DND-41 (cell line): ENCODE measurements around the gene COL23A1.

ENCODE experiments used
- ATAC-seq: fragments of 200-7000 bp; cut with Tn5 transposase; 3 replicates; pipeline ENCODE4 v1.9.1; 2021; ENCODE audit warnings: low read depth; ENCODE audit not compliant: insufficient read depth
- DNase-seq: peaks from one replicate; pipeline ENCODE4 v3.0.0-alpha.2; 2020
- H2AFZ ChIP-seq: 2 replicates; pipeline ENCODE4 v1.6.0; 2012; ENCODE audit warnings: low read depth, low read length
- H3K27ac ChIP-seq: 2 replicates; pipeline ENCODE4 v1.5.1; 2012; ENCODE audit warnings: low read length, inconsistent platforms
- H3K27me3 ChIP-seq: fragments of 200-600 bp; sonication (generic); 2 replicates; pipeline ENCODE4 v1.6.0; 2012; ENCODE audit warnings: low read length, mild to moderate bottlenecking, inconsistent platforms; ENCODE audit not compliant: insufficient read depth, poor library complexity
- H3K36me3 ChIP-seq: 2 replicates; pipeline ENCODE4 v1.5.1; 2012; ENCODE audit warnings: low read length, inconsistent platforms; ENCODE audit not compliant: insufficient read depth
- H3K4me1 ChIP-seq: 2 replicates; pipeline ENCODE4 v1.5.1; 2012; ENCODE audit warnings: mild to moderate bottlenecking, low read length; ENCODE audit not compliant: insufficient read depth
- H3K4me2 ChIP-seq: 2 replicates; pipeline ENCODE4 v1.6.0; 2012; ENCODE audit warnings: mild to moderate bottlenecking, moderate library complexity, low read length, inconsistent platforms; ENCODE audit not compliant: insufficient read depth
- H3K4me3 ChIP-seq, 2 experiments: fragments of 200-600 bp in 1 of 2; shearing (Covaris generic) in 1 of 2; 2 replicates each; pipeline ENCODE4 v1.5.1; 2012 to 2016; ENCODE audit warnings: inconsistent platforms in 2 of 2, low read length in 2 of 2, mild to moderate bottlenecking in 2 of 2, low read depth in 1 of 2, moderate library complexity in 1 of 2
- H3K79me2 ChIP-seq: 2 replicates; pipeline ENCODE4 v1.6.0; 2012; ENCODE audit warnings: low read length, inconsistent platforms; ENCODE audit not compliant: insufficient read depth
- H3K9ac ChIP-seq: 2 replicates; pipeline ENCODE4 v1.6.0; 2012; ENCODE audit warnings: low read depth, mild to moderate bottlenecking, inconsistent platforms, low read length, moderate library complexity
- H3K9me3 ChIP-seq: 2 replicates; pipeline ENCODE4 v1.5.1; 2012; ENCODE audit warnings: low read length, moderate library complexity, mild to moderate bottlenecking, inconsistent platforms; ENCODE audit not compliant: insufficient read depth, severe bottlenecking
- H4K20me1 ChIP-seq: 2 replicates; pipeline ENCODE4 v1.6.0; 2012; ENCODE audit warnings: low read length; ENCODE audit not compliant: insufficient read depth
- EZH2 ChIP-seq: IDR thresholded peaks from 3 replicates; pipeline ENCODE4 v1.6.1; 2012; ENCODE audit warnings: borderline replicate concordance, low read depth, mild to moderate bottlenecking, moderate library complexity, low read length, inconsistent platforms; ENCODE audit not compliant: severe bottlenecking
- TF ChIP-seq, protein P1 (sequence below): IDR thresholded peaks from 2 replicates; pipeline ENCODE4 v1.5.1; 2012; ENCODE audit warnings: borderline replicate concordance, low read length, moderate library complexity, mild to moderate bottlenecking; ENCODE audit not compliant: poor library complexity, severe bottlenecking; ENCODE audit errors: extremely low read depth

COL23A1 gene

DNA sequence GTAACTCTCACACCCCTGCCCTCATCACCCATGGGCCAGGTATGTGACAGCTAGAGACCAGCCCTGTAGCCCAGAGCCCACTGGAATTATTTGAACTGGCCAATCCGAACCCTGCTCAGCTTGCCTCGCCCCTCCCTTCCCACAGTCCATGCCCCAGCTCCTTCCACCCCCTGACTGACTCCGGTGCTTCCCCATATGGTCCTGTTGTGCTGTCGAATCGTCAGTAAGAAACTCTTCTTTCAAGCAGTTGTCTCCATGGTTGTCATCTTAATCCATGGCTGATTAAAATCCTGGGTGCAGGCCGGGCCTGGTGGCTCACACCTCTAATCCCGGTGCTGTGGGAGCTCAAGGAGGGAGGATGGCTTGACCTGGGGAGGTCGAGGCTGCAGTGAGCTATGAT is 118.5 kb downstream of the COL23A1 start:
- TF ChIP-seq, protein P1, sequence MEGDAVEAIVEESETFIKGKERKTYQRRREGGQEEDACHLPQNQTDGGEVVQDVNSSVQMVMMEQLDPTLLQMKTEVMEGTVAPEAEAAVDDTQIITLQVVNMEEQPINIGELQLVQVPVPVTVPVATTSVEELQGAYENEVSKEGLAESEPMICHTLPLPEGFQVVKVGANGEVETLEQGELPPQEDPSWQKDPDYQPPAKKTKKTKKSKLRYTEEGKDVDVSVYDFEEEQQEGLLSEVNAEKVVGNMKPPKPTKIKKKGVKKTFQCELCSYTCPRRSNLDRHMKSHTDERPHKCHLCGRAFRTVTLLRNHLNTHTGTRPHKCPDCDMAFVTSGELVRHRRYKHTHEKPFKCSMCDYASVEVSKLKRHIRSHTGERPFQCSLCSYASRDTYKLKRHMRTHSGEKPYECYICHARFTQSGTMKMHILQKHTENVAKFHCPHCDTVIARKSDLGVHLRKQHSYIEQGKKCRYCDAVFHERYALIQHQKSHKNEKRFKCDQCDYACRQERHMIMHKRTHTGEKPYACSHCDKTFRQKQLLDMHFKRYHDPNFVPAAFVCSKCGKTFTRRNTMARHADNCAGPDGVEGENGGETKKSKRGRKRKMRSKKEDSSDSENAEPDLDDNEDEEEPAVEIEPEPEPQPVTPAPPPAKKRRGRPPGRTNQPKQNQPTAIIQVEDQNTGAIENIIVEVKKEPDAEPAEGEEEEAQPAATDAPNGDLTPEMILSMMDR = no peak
- TF ChIP-seq EZH2 = no peak
- no peak overlapping the region for H2AFZ ChIP-seq
- DNase-seq (no peak), ATAC-seq (no peak)
- no peaks in the 10 kb centered on the region for H3K27me3 ChIP-seq
- H3K4me2 ChIP-seq = no peak overlapping the region
- no peaks in the 10 kb centered on the region for H4K20me1 ChIP-seq
- H3K36me3 ChIP-seq = no peaks in the 10 kb centered on the region
- H3K9ac ChIP-seq = no peak overlapping the region
- no peak overlapping the region for H3K4me3 ChIP-seq
- no peaks in the 10 kb centered on the region for H3K79me2 ChIP-seq
- no peak overlapping the region for H3K27ac ChIP-seq
- H3K4me1 ChIP-seq = peaks cover 8% of the 10 kb centered on the region; the same call in 1 of the 2 replicates
- peaks cover 6% of the 10 kb centered on the region for H3K9me3 ChIP-seq

GRCh38 chr5:178470760-178471025 is 119.5 kb downstream of the COL23A1 start:
- no peak for ATAC-seq
- Histone ChIP-seq H3K9me3 (peaks cover 2% of the 10 kb centered on the region), H3K27ac (no peak overlapping the region), H3K9ac (no peak overlapping the region), H2AFZ (no peak overlapping the region), H4K20me1 (no peaks in the 10 kb centered on the region), H3K79me2 (no peaks in the 10 kb centered on the region), H3K4me1 (peaks cover 8% of the 10 kb centered on the region; the same call in 1 of the 2 replicates), H3K27me3 (no peaks in the 10 kb centered on the region), H3K36me3 (no peaks in the 10 kb centered on the region), H3K4me2 (no peak overlapping the region), H3K4me3 (no peak overlapping the region)
- DNase-seq = no peak
- TF ChIP-seq, protein P1 = no peak
- TF ChIP-seq EZH2 = no peak

DNA sequence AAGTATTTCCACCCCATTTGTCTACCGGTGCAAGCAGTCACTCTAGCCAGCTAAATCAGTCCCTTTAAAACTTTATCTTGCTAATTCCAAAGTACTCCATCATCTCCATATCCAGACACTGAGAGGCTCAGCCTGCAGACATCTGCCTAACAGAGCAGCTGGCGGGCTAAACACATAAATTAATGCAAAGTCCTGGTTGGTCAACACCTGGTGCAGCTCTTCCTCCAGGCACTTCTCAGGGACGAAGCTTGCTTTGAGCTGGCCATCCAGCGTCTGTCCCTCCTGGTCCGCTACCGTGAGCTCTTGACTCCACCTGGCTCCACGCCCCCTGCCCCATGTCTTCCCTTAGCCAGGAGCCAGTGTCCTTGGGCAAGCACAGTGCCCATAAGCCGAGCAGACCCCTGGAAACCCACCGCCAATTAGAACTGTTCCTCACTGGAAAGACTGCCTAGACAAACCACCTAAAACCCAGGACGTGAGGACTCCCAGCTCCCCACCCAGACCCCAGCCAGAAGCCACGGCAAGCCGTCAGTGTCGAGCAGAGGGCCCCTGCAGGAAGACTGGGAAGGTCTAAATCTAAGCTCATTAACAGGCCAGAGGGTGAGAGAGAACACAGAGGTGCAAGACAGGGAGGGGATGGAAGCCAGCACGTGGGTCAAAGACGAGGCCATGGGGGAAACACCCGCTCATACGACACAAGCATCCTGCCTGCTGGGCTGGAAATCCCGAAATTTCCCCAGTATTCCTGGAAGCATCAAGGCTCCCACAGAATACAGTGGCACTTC is 120.0 kb downstream of the COL23A1 start:
- Histone ChIP-seq H3K4me2 (no peak overlapping the region), H4K20me1 (no peaks in the 10 kb centered on the region), H3K36me3 (no peaks in the 10 kb centered on the region), H3K27ac (no peak overlapping the region), H3K27me3 (no peaks in the 10 kb centered on the region), H3K4me1 (peaks cover 8% of the 10 kb centered on the region; the same call in 1 of the 2 replicates), H3K9ac (no peak overlapping the region), H2AFZ (no peak overlapping the region), H3K4me3 (no peak overlapping the region), H3K79me2 (no peaks in the 10 kb centered on the region), H3K9me3 (no peaks in the 10 kb centered on the region)
- DNase-seq = no peak
- TF ChIP-seq, protein P1 = no peak
- no peak for TF ChIP-seq EZH2
- no peak for ATAC-seq
